ENCODE results near the gene ZBTB12. TPM values are rescaled to one million over a fixed set of nuclear protein-coding genes. Genes with fewer than 3 reads are reported as not detected.
A peak's percentile ranks its signal among the peaks of the same experiment; 100 is the strongest.

ZBTB12 gene
- total and polyA plus RNA-seq, 2 of the 13 experiments (the other 11 are each of a cell fraction or from before 2014, with no cell fraction given) = 4.8 to 6.0 TPM

DNA sequence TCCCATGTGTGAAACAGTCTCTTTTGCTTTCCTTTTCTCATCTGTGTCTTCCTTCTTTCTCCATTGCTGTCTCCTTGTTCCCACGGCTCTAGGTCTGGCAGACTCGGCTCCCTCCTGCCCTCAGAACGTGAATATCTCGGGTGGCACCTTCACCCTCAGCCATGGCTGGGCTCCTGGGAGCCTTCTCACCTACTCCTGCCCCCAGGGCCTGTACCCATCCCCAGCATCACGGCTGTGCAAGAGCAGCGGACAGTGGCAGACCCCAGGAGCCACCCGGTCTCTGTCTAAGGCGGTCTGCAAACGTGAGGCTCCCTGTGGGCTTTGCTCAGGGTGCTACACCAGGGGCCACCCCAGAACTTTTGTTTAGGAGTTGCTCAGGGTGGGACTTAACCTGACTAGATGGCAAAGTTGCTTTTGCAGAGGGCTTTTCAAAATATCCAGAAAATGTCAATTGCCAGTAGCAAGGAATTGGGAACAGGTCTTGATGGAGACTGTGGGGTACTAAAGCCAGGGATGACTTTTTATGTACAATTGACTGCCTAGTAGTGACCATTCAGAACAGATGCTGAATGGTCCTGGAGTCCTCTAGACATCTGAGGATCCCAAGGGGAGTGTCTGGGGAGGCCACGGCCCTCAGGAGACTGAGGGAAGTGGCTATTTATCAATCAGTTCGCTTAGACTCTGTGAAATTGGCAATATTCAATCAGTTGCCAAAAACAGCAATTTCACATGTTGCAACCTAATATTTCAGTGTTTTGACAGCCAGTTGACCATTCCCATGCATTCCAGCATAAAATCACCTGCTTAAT, 26.2 kb upstream of the ZBTB12 start (continued):
- TF ChIP-seq, protein P1, sequence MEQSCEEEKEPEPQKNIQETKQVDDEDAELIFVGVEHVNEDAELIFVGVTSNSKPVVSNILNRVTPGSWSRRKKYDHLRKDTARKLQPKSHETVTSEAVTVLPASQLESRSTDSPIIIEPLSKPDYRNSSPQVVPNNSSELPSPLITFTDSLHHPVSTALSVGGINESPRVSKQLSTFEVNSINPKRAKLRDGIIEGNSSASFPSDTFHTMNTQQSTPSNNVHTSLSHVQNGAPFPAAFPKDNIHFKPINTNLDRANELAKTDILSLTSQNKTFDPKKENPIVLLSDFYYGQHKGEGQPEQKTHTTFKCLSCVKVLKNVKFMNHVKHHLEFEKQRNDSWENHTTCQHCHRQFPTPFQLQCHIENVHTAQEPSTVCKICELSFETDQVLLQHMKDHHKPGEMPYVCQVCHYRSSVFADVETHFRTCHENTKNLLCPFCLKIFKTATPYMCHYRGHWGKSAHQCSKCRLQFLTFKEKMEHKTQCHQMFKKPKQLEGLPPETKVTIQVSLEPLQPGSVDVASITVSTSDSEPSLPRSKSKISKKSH (CRISPR knock-in tag; IDR thresholded peaks at IDR 0.05; ENCODE audit: borderline replicate concordance) = 0 out of 2 replicates have a peak, but pooled peaks have one; percentile 76
- TF ChIP-seq ZMYM3 (CRISPR knock-in tag; IDR thresholded peaks at IDR 0.05) = no peak
- 0 out of 2 replicates have a peak, but pooled peaks have one; percentile 2 for TF ChIP-seq KLF13 (CRISPR knock-in tag; IDR thresholded peaks at IDR 0.05)
- 0 out of 2 replicates have a peak, but pooled peaks have one; percentile 62 for TF ChIP-seq ZNF510 (CRISPR knock-in tag; IDR thresholded peaks at IDR 0.05; ENCODE audit: low read depth)
- TF ChIP-seq, protein P2, sequence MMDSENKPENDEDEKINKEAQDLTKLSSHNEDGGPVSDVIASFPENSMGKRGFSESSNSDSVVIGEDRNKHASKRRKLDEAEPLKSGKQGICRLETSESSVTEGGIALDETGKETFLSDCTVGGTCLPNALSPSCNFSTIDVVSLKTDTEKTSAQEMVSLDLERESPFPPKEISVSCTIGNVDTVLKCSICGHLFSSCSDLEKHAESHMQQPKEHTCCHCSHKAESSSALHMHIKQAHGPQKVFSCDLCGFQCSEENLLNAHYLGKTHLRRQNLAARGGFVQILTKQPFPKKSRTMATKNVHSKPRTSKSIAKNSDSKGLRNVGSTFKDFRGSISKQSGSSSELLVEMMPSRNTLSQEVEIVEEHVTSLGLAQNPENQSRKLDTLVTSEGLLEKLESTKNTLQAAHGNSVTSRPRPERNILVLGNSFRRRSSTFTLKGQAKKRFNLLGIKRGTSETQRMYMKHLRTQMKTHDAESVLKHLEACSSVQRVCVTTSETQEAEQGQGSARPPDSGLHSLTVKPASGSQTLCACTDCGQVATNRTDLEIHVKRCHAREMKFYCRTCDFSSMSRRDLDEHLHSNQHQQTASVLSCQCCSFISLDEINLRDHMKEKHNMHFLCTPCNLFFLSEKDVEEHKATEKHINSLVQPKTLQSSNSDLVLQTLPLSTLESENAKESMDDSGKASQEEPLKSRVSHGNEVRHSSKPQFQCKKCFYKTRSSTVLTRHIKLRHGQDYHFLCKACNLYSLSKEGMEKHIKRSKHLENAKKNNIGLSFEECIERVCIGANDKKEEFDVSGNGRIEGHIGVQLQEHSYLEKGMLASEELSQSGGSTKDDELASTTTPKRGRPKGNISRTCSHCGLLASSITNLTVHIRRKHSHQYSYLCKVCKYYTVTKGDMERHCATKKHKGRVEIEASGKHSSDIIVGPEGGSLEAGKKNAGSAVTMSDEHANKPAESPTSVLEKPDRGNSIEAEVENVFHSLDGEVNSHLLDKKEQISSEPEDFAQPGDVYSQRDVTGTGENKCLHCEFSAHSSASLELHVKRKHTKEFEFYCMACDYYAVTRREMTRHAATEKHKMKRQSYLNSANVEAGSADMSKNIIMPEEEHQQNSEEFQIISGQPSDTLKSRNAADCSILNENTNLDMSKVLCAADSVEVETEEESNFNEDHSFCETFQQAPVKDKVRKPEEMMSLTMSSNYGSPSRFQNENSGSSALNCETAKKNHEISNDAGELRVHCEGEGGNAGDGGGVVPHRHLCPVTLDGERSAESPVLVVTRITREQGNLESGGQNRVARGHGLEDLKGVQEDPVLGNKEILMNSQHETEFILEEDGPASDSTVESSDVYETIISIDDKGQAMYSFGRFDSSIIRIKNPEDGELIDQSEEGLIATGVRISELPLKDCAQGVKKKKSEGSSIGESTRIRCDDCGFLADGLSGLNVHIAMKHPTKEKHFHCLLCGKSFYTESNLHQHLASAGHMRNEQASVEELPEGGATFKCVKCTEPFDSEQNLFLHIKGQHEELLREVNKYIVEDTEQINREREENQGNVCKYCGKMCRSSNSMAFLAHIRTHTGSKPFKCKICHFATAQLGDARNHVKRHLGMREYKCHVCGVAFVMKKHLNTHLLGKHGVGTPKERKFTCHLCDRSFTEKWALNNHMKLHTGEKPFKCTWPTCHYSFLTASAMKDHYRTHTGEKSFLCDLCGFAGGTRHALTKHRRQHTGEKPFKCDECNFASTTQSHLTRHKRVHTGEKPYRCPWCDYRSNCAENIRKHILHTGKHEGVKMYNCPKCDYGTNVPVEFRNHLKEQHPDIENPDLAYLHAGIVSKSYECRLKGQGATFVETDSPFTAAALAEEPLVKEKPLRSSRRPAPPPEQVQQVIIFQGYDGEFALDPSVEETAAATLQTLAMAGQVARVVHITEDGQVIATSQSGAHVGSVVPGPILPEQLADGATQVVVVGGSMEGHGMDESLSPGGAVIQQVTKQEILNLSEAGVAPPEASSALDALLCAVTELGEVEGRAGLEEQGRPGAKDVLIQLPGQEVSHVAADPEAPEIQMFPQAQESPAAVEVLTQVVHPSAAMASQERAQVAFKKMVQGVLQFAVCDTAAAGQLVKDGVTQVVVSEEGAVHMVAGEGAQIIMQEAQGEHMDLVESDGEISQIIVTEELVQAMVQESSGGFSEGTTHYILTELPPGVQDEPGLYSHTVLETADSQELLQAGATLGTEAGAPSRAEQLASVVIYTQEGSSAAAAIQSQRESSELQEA (CRISPR knock-in tag; IDR thresholded peaks at IDR 0.05; ENCODE audit: not compliant biosample characterization) = peak; percentile 53
- TF ChIP-seq SRY (CRISPR knock-in tag; IDR thresholded peaks at IDR 0.05) = no peak
- TF ChIP-seq ZFX (CRISPR knock-in tag; IDR thresholded peaks at IDR 0.05; ENCODE audit: low read depth) = peak; percentile 38
- no peak for TF ChIP-seq CBX2 (IDR thresholded peaks at IDR 0.05; ENCODE audit: low read depth, low read length)
- TF ChIP-seq CBX2 (CRISPR knock-in tag; IDR thresholded peaks at IDR 0.05; ENCODE audit: low read depth) = no peak
- TF ChIP-seq, protein P3, sequence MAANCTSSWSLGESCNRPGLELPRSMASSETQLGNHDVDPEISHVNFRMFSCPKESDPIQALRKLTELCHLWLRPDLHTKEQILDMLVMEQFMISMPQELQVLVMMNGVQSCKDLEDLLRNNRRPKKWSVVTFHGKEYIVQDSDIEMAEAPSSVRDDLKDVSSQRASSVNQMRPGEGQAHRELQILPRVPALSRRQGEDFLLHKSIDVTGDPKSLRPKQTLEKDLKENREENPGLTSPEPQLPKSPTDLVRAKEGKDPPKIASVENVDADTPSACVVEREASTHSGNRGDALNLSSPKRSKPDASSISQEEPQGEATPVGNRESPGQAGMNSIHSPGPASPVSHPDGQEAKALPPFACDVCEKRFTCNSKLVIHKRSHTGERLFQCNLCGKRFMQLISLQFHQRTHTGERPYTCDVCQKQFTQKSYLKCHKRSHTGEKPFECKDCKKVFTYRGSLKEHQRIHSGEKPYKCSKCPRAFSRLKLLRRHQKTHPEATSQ (CRISPR knock-in tag; IDR thresholded peaks at IDR 0.05; ENCODE audit: borderline replicate concordance) = no peak
- TF ChIP-seq, protein P4, sequence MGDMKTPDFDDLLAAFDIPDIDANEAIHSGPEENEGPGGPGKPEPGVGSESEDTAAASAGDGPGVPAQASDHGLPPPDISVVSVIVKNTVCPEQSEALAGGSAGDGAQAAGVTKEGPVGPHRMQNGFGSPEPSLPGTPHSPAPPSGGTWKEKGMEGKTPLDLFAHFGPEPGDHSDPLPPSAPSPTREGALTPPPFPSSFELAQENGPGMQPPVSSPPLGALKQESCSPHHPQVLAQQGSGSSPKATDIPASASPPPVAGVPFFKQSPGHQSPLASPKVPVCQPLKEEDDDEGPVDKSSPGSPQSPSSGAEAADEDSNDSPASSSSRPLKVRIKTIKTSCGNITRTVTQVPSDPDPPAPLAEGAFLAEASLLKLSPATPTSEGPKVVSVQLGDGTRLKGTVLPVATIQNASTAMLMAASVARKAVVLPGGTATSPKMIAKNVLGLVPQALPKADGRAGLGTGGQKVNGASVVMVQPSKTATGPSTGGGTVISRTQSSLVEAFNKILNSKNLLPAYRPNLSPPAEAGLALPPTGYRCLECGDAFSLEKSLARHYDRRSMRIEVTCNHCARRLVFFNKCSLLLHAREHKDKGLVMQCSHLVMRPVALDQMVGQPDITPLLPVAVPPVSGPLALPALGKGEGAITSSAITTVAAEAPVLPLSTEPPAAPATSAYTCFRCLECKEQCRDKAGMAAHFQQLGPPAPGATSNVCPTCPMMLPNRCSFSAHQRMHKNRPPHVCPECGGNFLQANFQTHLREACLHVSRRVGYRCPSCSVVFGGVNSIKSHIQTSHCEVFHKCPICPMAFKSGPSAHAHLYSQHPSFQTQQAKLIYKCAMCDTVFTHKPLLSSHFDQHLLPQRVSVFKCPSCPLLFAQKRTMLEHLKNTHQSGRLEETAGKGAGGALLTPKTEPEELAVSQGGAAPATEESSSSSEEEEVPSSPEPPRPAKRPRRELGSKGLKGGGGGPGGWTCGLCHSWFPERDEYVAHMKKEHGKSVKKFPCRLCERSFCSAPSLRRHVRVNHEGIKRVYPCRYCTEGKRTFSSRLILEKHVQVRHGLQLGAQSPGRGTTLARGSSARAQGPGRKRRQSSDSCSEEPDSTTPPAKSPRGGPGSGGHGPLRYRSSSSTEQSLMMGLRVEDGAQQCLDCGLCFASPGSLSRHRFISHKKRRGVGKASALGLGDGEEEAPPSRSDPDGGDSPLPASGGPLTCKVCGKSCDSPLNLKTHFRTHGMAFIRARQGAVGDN (CRISPR knock-in tag; IDR thresholded peaks at IDR 0.05) = peak; percentile 72
- TF ChIP-seq TOE1 (CRISPR knock-in tag; IDR thresholded peaks at IDR 0.05) = no peak

All from HepG2 (cell line).